ENCODE results near the gene CLPX. TPM values are rescaled to one million over a fixed set of nuclear protein-coding genes. Genes with fewer than 3 reads are reported as not detected.

Gene CLPX
- total RNA-seq, 2 donors from 2014 or later: 36.2 to 41.2 TPM

DNA sequence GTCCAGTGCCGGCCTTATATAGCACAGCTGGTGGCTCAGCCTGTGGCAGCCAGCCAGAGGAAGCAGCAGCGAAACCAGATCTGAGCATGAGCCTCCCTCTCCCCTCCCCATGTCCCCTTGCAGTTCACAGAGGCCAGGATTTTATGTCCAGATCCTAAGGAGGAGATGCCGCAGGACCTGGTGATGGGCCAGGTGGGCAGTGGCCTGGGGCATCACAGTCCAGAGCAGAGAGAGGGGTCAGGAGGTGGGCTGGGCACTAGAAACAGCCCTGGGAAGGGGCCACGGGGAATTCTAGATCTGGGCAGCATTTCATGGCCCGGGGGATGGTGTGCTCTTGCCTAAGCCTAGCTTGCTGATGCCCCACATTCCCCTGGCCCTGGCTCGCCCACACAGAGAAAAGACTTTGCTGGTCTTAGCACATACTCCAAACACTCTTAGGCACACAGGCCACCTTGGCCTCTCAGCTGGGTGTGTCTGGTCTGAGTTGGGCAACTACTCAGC, 26.4 kb upstream of the CLPX start:
- Histone ChIP-seq H3K36me3 (no peaks in the 10 kb centered on the region), H3K4me1 (replicated peaks) (no peaks in the 10 kb centered on the region), H3K9me3 (no peaks in the 10 kb centered on the region), H3K4me3 (no peak overlapping the region), H3K27me3 (replicated peaks; ENCODE audit: insufficient read depth) (no peaks in the 10 kb centered on the region), H3K27ac (no peak overlapping the region)
- 22% methylated on average over 6 of the region's 6 CpGs for WGBS
- intact Hi-C loops (cut with DNase I): no loop called here
- no peak for DNase-seq (ENCODE audit: low spot score)
- TF ChIP-seq CTCF (IDR thresholded peaks at IDR 0.05) (no peak), POLR2A (IDR thresholded peaks at IDR 0.05) (no peak), POLR2AphosphoS5 (IDR thresholded peaks at IDR 0.05) (no peak)

GRCh38 chr15:65210770-65211481, 25.8 kb upstream of the CLPX start, which contains the start of gene CILP:
CILP (minus strand) TSS chr15:65211473; CDS start chr15:65209755, 1,718 bp downstream.
- no peaks in the 10 kb centered on the region for H3K36me3 ChIP-seq
- intact Hi-C loops (cut with DNase I): no loop called here
- H3K9me3 ChIP-seq: no peaks in the 10 kb centered on the region
- no peaks in the 10 kb centered on the region for H3K27me3 ChIP-seq (replicated peaks; ENCODE audit: insufficient read depth)
- no peaks in the 10 kb centered on the region for H3K4me1 ChIP-seq (replicated peaks)
- 74% methylated on average over 8 of the region's 8 CpGs for WGBS
- no peak within 1 kb of the TSS for H3K27ac ChIP-seq
- no peak for DNase-seq (ENCODE audit: low spot score)
- no peak for TF ChIP-seq POLR2AphosphoS5 (IDR thresholded peaks at IDR 0.05)
- no peak for TF ChIP-seq CTCF (IDR thresholded peaks at IDR 0.05)
- TF ChIP-seq POLR2A (IDR thresholded peaks at IDR 0.05): no peak
- no peak within 1 kb of the TSS for H3K4me3 ChIP-seq

GRCh38 chr15:65209701-65210643, 24.8 kb upstream of the CLPX start:
- intact Hi-C loops (cut with DNase I): no loop called here
- DNase-seq (ENCODE audit: low spot score): no peak
- H3K36me3 ChIP-seq: no peaks in the 10 kb centered on the region
- TF ChIP-seq POLR2A (IDR thresholded peaks at IDR 0.05) (no peak), POLR2AphosphoS5 (IDR thresholded peaks at IDR 0.05) (no peak), CTCF (IDR thresholded peaks at IDR 0.05) (no peak)
- no peaks in the 10 kb centered on the region for H3K4me1 ChIP-seq (replicated peaks)
- H3K27ac ChIP-seq: no peak overlapping the region
- H3K9me3 ChIP-seq: no peaks in the 10 kb centered on the region
- WGBS: 75% methylated on average over 17 of the region's 17 CpGs
- H3K4me3 ChIP-seq: no peak overlapping the region
- H3K27me3 ChIP-seq (replicated peaks; ENCODE audit: insufficient read depth): no peaks in the 10 kb centered on the region

DNA sequence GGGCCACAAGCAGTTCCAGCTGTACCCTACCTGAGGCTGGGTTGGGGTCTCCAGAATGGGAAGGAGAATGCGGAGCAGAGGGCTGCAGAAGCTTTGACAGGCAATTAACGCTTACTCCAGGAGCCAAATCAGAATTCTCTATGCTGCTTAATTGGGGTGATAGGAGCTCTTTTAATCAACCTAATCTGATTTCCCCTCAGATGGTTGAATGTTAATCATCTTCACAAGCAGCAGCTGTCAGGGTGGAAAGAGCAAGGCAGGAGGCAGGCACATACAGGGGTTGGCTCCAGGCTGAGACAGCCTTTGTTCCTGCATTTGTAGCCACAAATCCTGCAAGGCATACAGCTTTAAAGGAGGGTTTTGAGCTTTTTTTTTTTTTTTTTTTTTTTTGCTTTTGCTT, 23.5 kb upstream of the CLPX start:
- Histone ChIP-seq H3K4me1 (replicated peaks) (no peaks in the 10 kb centered on the region), H3K4me3 (no peak overlapping the region), H3K27ac (no peak overlapping the region), H3K27me3 (replicated peaks; ENCODE audit: insufficient read depth) (no peaks in the 10 kb centered on the region), H3K9me3 (no peaks in the 10 kb centered on the region), H3K36me3 (no peaks in the 10 kb centered on the region)
- intact Hi-C loops (cut with DNase I): no loop called here
- 94% methylated on average over 2 of the region's 2 CpGs for WGBS
- TF ChIP-seq POLR2AphosphoS5 (IDR thresholded peaks at IDR 0.05) (no peak), POLR2A (IDR thresholded peaks at IDR 0.05) (no peak), CTCF (IDR thresholded peaks at IDR 0.05) (no peak)
- DNase-seq (ENCODE audit: low spot score): no peak

All from prostate gland (tissue), 2 donors.